K562 (cell line): ENCODE results near the gene CROCC2. TPM values are rescaled to one million over a fixed set of nuclear protein-coding genes. Genes with fewer than 3 reads are reported as not detected.

Experiments used
- ATAC-seq: fragments of 200-7000 bp; cut with Tn5 transposase; 3 replicates; pipeline ENCODE4 v1.9.1; 2020; ENCODE audit warnings: moderate library complexity
- BruUV-seq: library from RNA; stranded (reverse); fragments of 400-500 nt; replicated peaks from 2 replicates; lab custom pipeline; 2021; lab: Mats Ljungman, UMichigan
- CTCF ChIA-PET: fragments of 300-600 bp; formaldehyde crosslinking; extraction: SDS; loops from one replicate; lab custom pipeline; 2021; ENCODE audit warnings: low intra/inter-chr PET ratio; lab: Yijun Ruan, JAX
- POLR2A ChIA-PET: fragments of 300-600, 350-650 bp; sonication (Branson Sonifier 250); formaldehyde crosslinking; extraction: SDS; loops from one replicate; lab custom pipeline; 2021; ENCODE audit warnings: antibody characterized with exemption, inconsistent platforms; lab: Yijun Ruan, JAX
- DNase-seq, 4 experiments: peaks; one replicate each; pipeline versions ENCODE4 v3.0.0 to v3.0.0-alpha.2; 2011 to 2018; ENCODE audit warnings: low spot score in 3 of 4, mixed read lengths in 3 of 4; ENCODE audit errors: extremely low read depth in 1 of 4
- FAIRE-seq: peaks from 2 replicates; lab custom pipeline; 2011; peaks lifted over from hg19 to GRCh38; lab: Jason Lieb, UNC
- H2AFZ ChIP-seq: 2 replicates; pipeline ENCODE4 v1.6.0; 2011; ENCODE audit warnings: low read depth, low read length, control low read depth, inconsistent platforms
- H3K27ac ChIP-seq: fragments of 200-600 bp; 3 replicates; pipeline ENCODE4 v1.8.0; 2011; ENCODE audit warnings: low read depth, mild to moderate bottlenecking, control low read depth, inconsistent platforms, low read length, moderate library complexity, mixed read lengths; ENCODE audit errors: extremely low read depth
- H3K27me3 ChIP-seq, 2 experiments: fragments of 300-600 bp in 1 of 2; 2 replicates in 1 of 2; 3 replicates in 1 of 2; pipeline versions ENCODE4 v1.6.0 to v1.8.0; 2011; ENCODE audit warnings: inconsistent platforms in 2 of 2, low read length in 2 of 2, mild to moderate bottlenecking in 1 of 2, mixed read lengths in 1 of 2, moderate library complexity in 1 of 2; ENCODE audit not compliant: control insufficient read depth in 2 of 2, insufficient read depth in 2 of 2
- H3K36me3 ChIP-seq: fragments of 300-600 bp; 3 replicates; pipeline ENCODE4 v1.8.0; 2011; ENCODE audit warnings: mild to moderate bottlenecking, low read length, inconsistent platforms; ENCODE audit not compliant: control insufficient read depth, insufficient read depth
- H3K4me1 ChIP-seq, 2 experiments: fragments of 200-600 bp in 1 of 2; replicated peaks in 1 of 2; 2 replicates in 1 of 2; 3 replicates in 1 of 2; pipeline versions ENCODE4 v1.5.1 to v1.8.0; 2011; ENCODE audit warnings: inconsistent platforms in 2 of 2, low read length in 2 of 2, mild to moderate bottlenecking in 1 of 2, mixed read lengths in 1 of 2, moderate library complexity in 1 of 2; ENCODE audit not compliant: control insufficient read depth in 2 of 2, insufficient read depth in 2 of 2
- H3K4me2 ChIP-seq: 2 replicates; pipeline ENCODE4 v1.6.1; 2011; ENCODE audit warnings: low read length, control low read depth, inconsistent platforms, mixed read lengths; ENCODE audit not compliant: insufficient read depth
- H3K4me3 ChIP-seq: fragments of 200-600 bp; sonication (generic), shearing (Covaris generic); 2 replicates; pipeline ENCODE4 v1.5.1; 2016; ENCODE audit warnings: control low read depth, inconsistent platforms
- H3K79me2 ChIP-seq: fragments of 200-600 bp; 3 replicates; pipeline ENCODE4 v1.8.0; 2011; ENCODE audit warnings: low read length, inconsistent platforms; ENCODE audit not compliant: control insufficient read depth, insufficient read depth
- H3K9ac ChIP-seq, 2 experiments: 2 replicates each; pipeline versions ENCODE4 v1.6.0 to v1.6.1; 2011; ENCODE audit warnings: low read depth in 2 of 2, low read length in 2 of 2, control low read depth in 1 of 2, inconsistent platforms in 1 of 2, mild to moderate bottlenecking in 1 of 2, mixed read lengths in 1 of 2; ENCODE audit not compliant: insufficient read depth in 1 of 2
- H3K9me1 ChIP-seq: one replicate; pipeline ENCODE4 v1.6.0; 2011; ENCODE audit warnings: inconsistent platforms, mild to moderate bottlenecking, low read length, moderate library complexity; ENCODE audit not compliant: control insufficient read depth, insufficient read depth
- H3K9me3 ChIP-seq: replicated peaks from 2 replicates; pipeline ENCODE4 v1.5.1; 2011; ENCODE audit warnings: low read depth, low read length, inconsistent platforms; ENCODE audit not compliant: control insufficient read depth, insufficient read depth
- H4K20me1 ChIP-seq: replicated peaks from 2 replicates; pipeline ENCODE4 v1.6.1; 2011; ENCODE audit warnings: low read length, inconsistent platforms, mixed read lengths; ENCODE audit not compliant: control insufficient read depth, insufficient read depth
- ARID2 ChIP-seq: fragments of 450-650 bp; IDR thresholded peaks from 2 replicates; pipeline ENCODE4 v1.6.1; 2017; ENCODE audit warnings: antibody characterized with exemption, mild to moderate bottlenecking
- ATF2 ChIP-seq: sonication (generic); formaldehyde crosslinking; IDR thresholded peaks from 2 replicates; pipeline ENCODE4 v1.8.1; 2022; ENCODE audit warnings: missing genetic modification reagents
- BRCA1 ChIP-seq, 2 experiments: fragments of 450-650 bp in 1 of 2; sonication (generic) in 1 of 2; formaldehyde crosslinking in 1 of 2; IDR thresholded peaks; 2 replicates each; pipeline versions ENCODE4 v1.5.0 to v1.6.1; 2017 to 2020; ENCODE audit warnings: mild to moderate bottlenecking in 1 of 2, missing genetic modification reagents in 1 of 2
- BRD4 ChIP-seq: fragments of 200-600 bp; sonication (generic); IDR thresholded peaks from 2 replicates; pipeline ENCODE4 v1.6.1; 2017; ENCODE audit warnings: inconsistent platforms
- CBFB ChIP-seq: sonication (generic); formaldehyde crosslinking; IDR thresholded peaks from 2 replicates; pipeline ENCODE4 v1.4.0; 2020; ENCODE audit warnings: mild to moderate bottlenecking, missing genetic modification reagents
- CSDE1 ChIP-seq, 2 experiments: fragments of 450-650 bp; IDR thresholded peaks; 2 replicates each; pipeline ENCODE4 v1.6.1; 2016; ENCODE audit warnings: mild to moderate bottlenecking in 1 of 2
- E2F4 ChIP-seq: sonication (generic); formaldehyde crosslinking; IDR thresholded peaks from 2 replicates; pipeline ENCODE4 v1.8.0; 2022; ENCODE audit warnings: mild to moderate bottlenecking, low read depth, missing genetic modification reagents
- HNRNPUL1 ChIP-seq: fragments of 200-400 bp; formaldehyde crosslinking; IDR thresholded peaks from 2 replicates; pipeline ENCODE4 v1.6.1; 2017; ENCODE audit warnings: low read length
- IFI16 ChIP-seq: fragments of 250-450 bp; sonication (Bioruptor Pico); IDR thresholded peaks from 2 replicates; pipeline ENCODE4 v2.1.2; 2022; ENCODE audit warnings: mild to moderate bottlenecking, inconsistent platforms
- KDM1A ChIP-seq, 2 experiments: fragments of 450-650 bp; IDR thresholded peaks; 2 replicates each; pipeline ENCODE4 v1.6.1; 2016; ENCODE audit warnings: mild to moderate bottlenecking in 2 of 2
- LCOR ChIP-seq: sonication (generic); formaldehyde crosslinking; IDR thresholded peaks from 2 replicates; pipeline ENCODE4 v1.8.0; 2022; ENCODE audit warnings: mild to moderate bottlenecking, missing genetic modification reagents
- NFE2L1 ChIP-seq: fragments of 450-650 bp; IDR thresholded peaks from 2 replicates; pipeline ENCODE4 v1.6.1; 2016; ENCODE audit warnings: missing genetic modification characterization, low read depth, mild to moderate bottlenecking, missing compliant biosample characterization, moderate library complexity, borderline replicate concordance
- POLR2H ChIP-seq: IDR thresholded peaks from 2 replicates; pipeline ENCODE4 v1.6.1; 2016; ENCODE audit warnings: missing genetic modification characterization, low read depth, mild to moderate bottlenecking, control low read depth, missing compliant biosample characterization, moderate library complexity
- TEAD2 ChIP-seq: fragments of 450-650 bp; IDR thresholded peaks from 2 replicates; pipeline ENCODE4 v1.6.1; 2016; ENCODE audit warnings: missing genetic modification characterization, control low read depth, missing compliant biosample characterization
- ZBTB7A ChIP-seq: IDR thresholded peaks from 2 replicates; pipeline ENCODE4 v1.6.1; 2011; ENCODE audit warnings: low read depth, mild to moderate bottlenecking, low read length, moderate library complexity, borderline replicate concordance; ENCODE audit not compliant: control insufficient read depth
- WGBS: fragments of 100-300 bp; shearing (Covaris generic); methylation state at CpG from one replicate; pipeline ENCODE4 v1.1.6; 2016; ENCODE audit warnings: low coverage, mixed read lengths; ENCODE audit not compliant: insufficient coverage; ENCODE audit errors: missing lambda C conversion rate; 5-methylcytosine and 5-hydroxymethylcytosine counted together
- in situ Hi-C: fragments of 300-500 bp; cut with MboI; formaldehyde crosslinking; loops from 4 replicates; pipeline ENCODE4 v1.15.0; 2018; ENCODE audit warnings: inconsistent platforms, mixed read lengths
- intact Hi-C: fragments of 100-400 bp; cut with micrococcal nuclease; formaldehyde crosslinking; loops from 2 replicates; pipeline ENCODE4 v1.14.2; 2022
- polyA plus RNA-seq, 8 experiments: library from polyadenylated mRNA; depleted of rRNA in 4 of 8; stranded (reverse) in 5 of 8; unstranded in 3 of 8; fragments of >200 nt; fragmentation: Nextera tagmentation in 2 of 8; fragmentation: Illumina TruSeq in 1 of 8; extraction: Ambion mirVana in 2 of 8; extraction: Trizol in 1 of 8; gene quantifications; 2 replicates each; pipeline versions ENCODE4 v1.2.1 to v1.2.3, GENCODE V29; 2011 to 2014; ENCODE audit warnings: inconsistent platforms in 1 of 8, missing spikeins in 1 of 8
- total RNA-seq, 7 experiments: library from RNA; depleted of rRNA in 6 of 7; stranded (reverse); fragments of >200 nt in 6 of 7; fragmentation: Illumina TruSeq in 2 of 7; extraction: Trizol in 2 of 7; gene quantifications; 2 replicates each; pipeline versions ENCODE4 v1.2.1 to v1.2.3, GENCODE V29; 2011 to 2021; ENCODE audit warnings: low replicate concordance in 1 of 7
- TF ChIP-seq, protein P1 (sequence below): fragments of 450-650 bp; IDR thresholded peaks from 2 replicates; pipeline ENCODE4 v1.6.1; 2016; ENCODE audit warnings: missing biosample characterization, missing genetic modification characterization

CROCC2 gene
- total and polyA plus RNA-seq, 9 of the 15 experiments (the other 6 are each of a cell fraction or from before 2014, with no cell fraction given) = not detected

DNA sequence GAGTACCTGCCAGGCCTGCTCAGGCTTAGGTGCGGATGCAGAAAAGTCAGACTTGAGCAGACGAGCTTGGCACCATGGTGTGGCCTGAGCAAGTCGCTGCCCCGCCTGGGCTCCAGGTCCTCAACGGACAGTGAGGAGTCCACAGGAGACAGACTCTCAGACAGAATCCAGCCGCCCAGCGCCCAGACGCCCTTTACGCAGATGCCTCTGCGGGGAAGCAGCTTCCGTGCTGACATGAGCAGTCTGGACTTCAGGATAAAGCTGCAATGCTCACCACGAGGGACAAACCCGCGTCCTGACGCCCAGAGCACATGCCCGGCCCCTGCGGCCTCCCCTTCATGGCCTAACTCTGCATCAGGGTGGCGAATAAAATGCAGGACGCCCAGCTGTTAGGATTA is 6.7 kb upstream of the CROCC2 start:
- intact Hi-C loops (no loop called here), in situ Hi-C loops (no loop called here)
- H3K4me3 ChIP-seq = no peak overlapping the region
- no peak overlapping the region for H2AFZ ChIP-seq
- TF ChIP-seq KDM1A (IDR thresholded peaks at IDR 0.05) (no peak), CSDE1 (IDR thresholded peaks at IDR 0.05) (no peak), TEAD2 (no peak), HNRNPUL1 (no peak), ATF2 (CRISPR knock-in tag) (no peak), E2F4 (CRISPR knock-in tag) (no peak), ZBTB7A (no peak), ARID2 (no peak), IFI16 (no peak), POLR2H (tag) (no peak), CBFB (CRISPR knock-in tag) (no peak), BRCA1 (IDR thresholded peaks at IDR 0.05) (no peak), BRCA1 (CRISPR knock-in tag; IDR thresholded peaks at IDR 0.05) (no peak), BRD4 (no peak), LCOR (CRISPR knock-in tag) (no peak), NFE2L1 (no peak)
- TF ChIP-seq, protein P1, sequence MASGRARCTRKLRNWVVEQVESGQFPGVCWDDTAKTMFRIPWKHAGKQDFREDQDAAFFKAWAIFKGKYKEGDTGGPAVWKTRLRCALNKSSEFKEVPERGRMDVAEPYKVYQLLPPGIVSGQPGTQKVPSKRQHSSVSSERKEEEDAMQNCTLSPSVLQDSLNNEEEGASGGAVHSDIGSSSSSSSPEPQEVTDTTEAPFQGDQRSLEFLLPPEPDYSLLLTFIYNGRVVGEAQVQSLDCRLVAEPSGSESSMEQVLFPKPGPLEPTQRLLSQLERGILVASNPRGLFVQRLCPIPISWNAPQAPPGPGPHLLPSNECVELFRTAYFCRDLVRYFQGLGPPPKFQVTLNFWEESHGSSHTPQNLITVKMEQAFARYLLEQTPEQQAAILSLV (tag) = no peak
- H3K36me3 ChIP-seq = no peaks in the 10 kb centered on the region
- peaks cover 0 to 47% of the 10 kb centered on the region in 2 experiments; a peak in 3 of 5 replicates for H3K27me3 ChIP-seq
- no peak for ATAC-seq
- no peak overlapping the region for H3K9ac ChIP-seq
- H3K4me2 ChIP-seq = no peak overlapping the region
- H3K27ac ChIP-seq = no peak overlapping the region
- H3K9me1 ChIP-seq = no peaks in the 10 kb centered on the region
- POLR2A ChIA-PET = interaction anchor here (0.6 kb wide), 2 partner anchors 84 to 337 kb away, joined by 3 read pairs; no protein-coding TSS in a partner anchor
- WGBS = 2% methylated on average over 6 of the region's 19 CpGs
- FAIRE-seq = no peak
- no TSS peak for BruUV-seq
- CTCF ChIA-PET = no interaction called here
- H3K79me2 ChIP-seq = no peaks in the 10 kb centered on the region
- no peak for DNase-seq
- H3K9me3 ChIP-seq = no peaks in the 10 kb centered on the region
- peaks cover 0 to 6% of the 10 kb centered on the region in 2 experiments; a peak in 1 of 5 replicates for H3K4me1 ChIP-seq
- H4K20me1 ChIP-seq = 0 out of 2 replicates have a peak, but pooled peaks cover 7% of the 10 kb centered on the region
